Activated CD4-positive, alpha-beta T cell treated with anti-CD3 and anti-CD28 coated beads, Interleukin-2, amount 10 ng/mL, durations not matched to agents 24 days and 14 days (primary cell): ENCODE data around the gene CLECL1. TPM values are rescaled to one million over a fixed set of nuclear protein-coding genes. Genes with fewer than 3 reads are reported as not detected.

Experiments used
- DNase-seq: peaks from one replicate; pipeline ENCODE4 v3.0.0; 2022
- H3K27ac Mint-ChIP-seq: one replicate; pipeline ENCODE4 v1.8.0; 2022; ENCODE audit warnings: mild to moderate bottlenecking, mixed read lengths
- H3K27me3 Mint-ChIP-seq: one replicate; pipeline ENCODE4 v1.8.0; 2022; ENCODE audit warnings: mixed read lengths
- H3K36me3 Mint-ChIP-seq: one replicate; pipeline ENCODE4 v1.8.0; 2022; ENCODE audit warnings: low read depth, mild to moderate bottlenecking, mixed read lengths
- H3K4me1 Mint-ChIP-seq: one replicate; pipeline ENCODE4 v1.8.0; 2021; ENCODE audit warnings: mixed read lengths
- H3K4me3 Mint-ChIP-seq: one replicate; pipeline ENCODE4 v1.8.0; 2022; ENCODE audit warnings: mild to moderate bottlenecking, moderate library complexity, mixed read lengths
- H3K9me3 Mint-ChIP-seq: one replicate; pipeline ENCODE4 v1.8.0; 2021; ENCODE audit warnings: mixed read lengths
- intact Hi-C: fragments of 100-400 bp; cut with micrococcal nuclease; formaldehyde crosslinking; loops from one replicate; pipeline ENCODE4 v1.15.1; 2023
- total RNA-seq: library from RNA; stranded (reverse); gene quantifications from 2 replicates; pipeline ENCODE4 v1.2.3, GENCODE V29; 2022

CLECL1 gene
- total RNA-seq, 1 donor from 2014 or later: 9.1 TPM

- Mint-ChIP-seq H3K9me3 (no peaks in the 10 kb centered on the region), H3K27ac (peak overlapping the region; percentile 91), H3K36me3 (peaks cover 77% of the 10 kb centered on the region), H3K4me3 (peak overlapping the region; percentile 94), H3K27me3 (no peaks in the 10 kb centered on the region), H3K4me1 (peaks cover 45% of the 10 kb centered on the region)
- DNase-seq: peak; percentile 72
- intact Hi-C loops: no loop called here
These were observed 23.8 kb upstream of the CLECL1 start for GRCh38 chr12:9756706-9757105.

GRCh38 chr12:9756170-9756569 is 23.3 kb upstream of the CLECL1 start:
- Mint-ChIP-seq H3K4me1 (peaks cover 45% of the 10 kb centered on the region), H3K9me3 (no peaks in the 10 kb centered on the region), H3K27me3 (no peaks in the 10 kb centered on the region), H3K4me3 (peak overlapping the region; percentile 94), H3K36me3 (peaks cover 81% of the 10 kb centered on the region), H3K27ac (peak overlapping the region; percentile 91)
- DNase-seq: peak; percentile 63
- intact Hi-C loops: no loop called here

GRCh38 chr12:9755567-9755966 is 22.7 kb upstream of the CLECL1 start:
- Mint-ChIP-seq H3K4me1 (peaks cover 45% of the 10 kb centered on the region), H3K36me3 (peaks cover 83% of the 10 kb centered on the region), H3K9me3 (no peaks in the 10 kb centered on the region), H3K4me3 (peak overlapping the region; percentile 94), H3K27ac (peak overlapping the region; percentile 87), H3K27me3 (no peaks in the 10 kb centered on the region)
- intact Hi-C loops: no loop called here
- no peak for DNase-seq

GRCh38 chr12:9755035-9755434 is 22.1 kb upstream of the CLECL1 start:
- Mint-ChIP-seq H3K9me3 (no peaks in the 10 kb centered on the region), H3K4me3 (peak overlapping the region; percentile 94), H3K4me1 (peaks cover 47% of the 10 kb centered on the region), H3K36me3 (peaks cover 79% of the 10 kb centered on the region), H3K27ac (peak overlapping the region; percentile 87), H3K27me3 (no peaks in the 10 kb centered on the region)
- intact Hi-C loops: no loop called here
- peak; percentile 61 for DNase-seq

GRCh38 chr12:9754099-9754927 is 21.4 kb upstream of the CLECL1 start:
- intact Hi-C loops: no loop called here
- H3K4me3 Mint-ChIP-seq: peak overlapping the region; percentile 94
- H3K36me3 Mint-ChIP-seq: peaks cover 73% of the 10 kb centered on the region
- DNase-seq: no peak
- H3K27me3 Mint-ChIP-seq: no peaks in the 10 kb centered on the region
- peaks cover 49% of the 10 kb centered on the region for H3K4me1 Mint-ChIP-seq
- H3K27ac Mint-ChIP-seq: peak overlapping the region; percentile 52
- H3K9me3 Mint-ChIP-seq: no peaks in the 10 kb centered on the region

- intact Hi-C loops: no loop called here
- peak overlapping the region; percentile 54 for H3K27ac Mint-ChIP-seq
- peaks cover 52% of the 10 kb centered on the region for H3K4me1 Mint-ChIP-seq
- peaks cover 65% of the 10 kb centered on the region for H3K36me3 Mint-ChIP-seq
- H3K4me3 Mint-ChIP-seq: peak overlapping the region; percentile 61
- H3K9me3 Mint-ChIP-seq: no peaks in the 10 kb centered on the region
- DNase-seq: no peak
- no peaks in the 10 kb centered on the region for H3K27me3 Mint-ChIP-seq
These were observed 20.6 kb upstream of the CLECL1 start for GRCh38 chr12:9753498-9753897.

- intact Hi-C loops: no loop called here
- H3K9me3 Mint-ChIP-seq: no peaks in the 10 kb centered on the region
- peak overlapping the region; percentile 52 for H3K27ac Mint-ChIP-seq
- no peak for DNase-seq
- H3K36me3 Mint-ChIP-seq: peaks cover 61% of the 10 kb centered on the region
- H3K4me1 Mint-ChIP-seq: peaks cover 52% of the 10 kb centered on the region
- H3K27me3 Mint-ChIP-seq: no peaks in the 10 kb centered on the region
- peak overlapping the region; percentile 61 for H3K4me3 Mint-ChIP-seq
These were observed 20.2 kb upstream of the CLECL1 start for GRCh38 chr12:9753073-9753472.

- peaks cover 49% of the 10 kb centered on the region for H3K4me1 Mint-ChIP-seq
- no peaks in the 10 kb centered on the region for H3K9me3 Mint-ChIP-seq
- DNase-seq: no peak
- peak overlapping the region; percentile 61 for H3K4me3 Mint-ChIP-seq
- intact Hi-C loops: no loop called here
- no peaks in the 10 kb centered on the region for H3K27me3 Mint-ChIP-seq
- H3K36me3 Mint-ChIP-seq: peaks cover 54% of the 10 kb centered on the region
- H3K27ac Mint-ChIP-seq: peak overlapping the region; percentile 72
These were observed 19.4 kb upstream of the CLECL1 start for GRCh38 chr12:9752145-9752933.

- intact Hi-C loops: no loop called here
- Mint-ChIP-seq H3K4me3 (peak overlapping the region; percentile 53), H3K27ac (peak overlapping the region; percentile 72), H3K9me3 (no peaks in the 10 kb centered on the region), H3K4me1 (peaks cover 51% of the 10 kb centered on the region), H3K27me3 (no peaks in the 10 kb centered on the region), H3K36me3 (peaks cover 45% of the 10 kb centered on the region)
- DNase-seq: peak; percentile 80
These were observed 18.6 kb upstream of the CLECL1 start for GRCh38 chr12:9751204-9752144.

GRCh38 chr12:9750276-9751203 is 17.6 kb upstream of the CLECL1 start:
- peaks cover 37% of the 10 kb centered on the region for H3K36me3 Mint-ChIP-seq
- peak overlapping the region; percentile 55 for H3K4me3 Mint-ChIP-seq
- no peaks in the 10 kb centered on the region for H3K27me3 Mint-ChIP-seq
- intact Hi-C loops: loop anchor here (1.0 kb wide), 2 partner anchors 48 to 64 kb away; no protein-coding TSS in a partner anchor
- peaks cover 46% of the 10 kb centered on the region for H3K4me1 Mint-ChIP-seq
- H3K9me3 Mint-ChIP-seq: no peaks in the 10 kb centered on the region
- peak overlapping the region; percentile 70 for H3K27ac Mint-ChIP-seq
- DNase-seq: peak; percentile 89

GRCh38 chr12:9749640-9750039 is 16.7 kb upstream of the CLECL1 start:
- Mint-ChIP-seq H3K27me3 (no peaks in the 10 kb centered on the region), H3K27ac (no peak overlapping the region), H3K4me1 (peaks cover 46% of the 10 kb centered on the region), H3K4me3 (no peak overlapping the region), H3K36me3 (peaks cover 29% of the 10 kb centered on the region), H3K9me3 (no peaks in the 10 kb centered on the region)
- no peak for DNase-seq
- intact Hi-C loops: loop anchor here (1.0 to 10.0 kb wide), 4 partner anchors 49 to 385 kb away; partner anchors contain the start of gene CLEC12B

- Mint-ChIP-seq H3K4me3 (no peak overlapping the region), H3K36me3 (peaks cover 6% of the 10 kb centered on the region), H3K9me3 (peaks cover 3% of the 10 kb centered on the region), H3K4me1 (peaks cover 48% of the 10 kb centered on the region), H3K27ac (no peak overlapping the region), H3K27me3 (no peaks in the 10 kb centered on the region)
- intact Hi-C loops: loop anchor here (10.0 kb wide), 2 partner anchors 270 to 380 kb away; partner anchors contain the start of gene CLEC12B
- no peak for DNase-seq
These were observed 12.3 kb upstream of the CLECL1 start for GRCh38 chr12:9745199-9745598.
